WTC11 (cell line): ENCODE measurements around the gene ALDOB. TPM values are rescaled to one million over a fixed set of nuclear protein-coding genes. Genes with fewer than 3 reads are reported as not detected.

ENCODE experiments used
- ATAC-seq: fragments of 200-7000 bp; cut with Tn5 transposase; 2 replicates; pipeline ENCODE4 v1.10.0; 2021; ENCODE audit warnings: mild to moderate bottlenecking, moderate library complexity
- CTCF ChIA-PET: fragments of 300-600 bp; sonication (Branson Sonifier 250); formaldehyde crosslinking; loops from one replicate; lab custom pipeline; 2021; ENCODE audit warnings: antibody characterized with exemption; lab: Charles Lee
- POLR2A ChIA-PET: fragments of 350-600 bp; sonication (Branson Sonifier 250); formaldehyde crosslinking; loops from one replicate; lab custom pipeline; 2021; ENCODE audit warnings: antibody characterized with exemption; lab: Charles Lee
- DNase-seq: peaks from one replicate; pipeline ENCODE4 v3.0.0; 2021; ENCODE audit warnings: low spot score
- H3K27ac Mint-ChIP-seq: 2 replicates; pipeline ENCODE4 v1.8.0; 2021; ENCODE audit warnings: mixed read lengths
- H3K27me3 Mint-ChIP-seq: 2 replicates; pipeline ENCODE4 v1.8.0; 2021; ENCODE audit warnings: low read depth, mild to moderate bottlenecking, moderate library complexity, mixed read lengths
- H3K36me3 Mint-ChIP-seq: 2 replicates; pipeline ENCODE4 v1.8.0; 2021; ENCODE audit warnings: mixed read lengths
- H3K4me1 Mint-ChIP-seq: 2 replicates; pipeline ENCODE4 v1.8.0; 2022; ENCODE audit warnings: mixed read lengths
- H3K4me3 Mint-ChIP-seq: 2 replicates; pipeline ENCODE4 v1.8.0; 2021; ENCODE audit warnings: mild to moderate bottlenecking, moderate library complexity, mixed read lengths
- H3K9me3 Mint-ChIP-seq: 2 replicates; pipeline ENCODE4 v1.8.0; 2021; ENCODE audit warnings: mixed read lengths
- AR ChIP-seq: fragments of 250-450 bp; sonication (Bioruptor Pico); IDR thresholded peaks from 2 replicates; pipeline ENCODE4 v1.9.0; 2021; ENCODE audit warnings: mild to moderate bottlenecking
- ARID4B ChIP-seq: sonication (generic); formaldehyde crosslinking; IDR thresholded peaks from 2 replicates; pipeline ENCODE4 v1.8.0; 2023; ENCODE audit warnings: missing genetic modification reagents, mild to moderate bottlenecking, borderline replicate concordance
- ELF4 ChIP-seq: sonication (generic); formaldehyde crosslinking; IDR thresholded peaks from 2 replicates; pipeline ENCODE4 v1.8.1; 2022; ENCODE audit warnings: low read depth, mild to moderate bottlenecking, moderate library complexity, missing genetic modification reagents
- FOXJ3 ChIP-seq: sonication (generic); formaldehyde crosslinking; IDR thresholded peaks from 2 replicates; pipeline ENCODE4 v1.9.0; 2021; ENCODE audit warnings: missing genetic modification reagents, mild to moderate bottlenecking, borderline replicate concordance
- FOXK1 ChIP-seq: sonication (generic); formaldehyde crosslinking; IDR thresholded peaks from 2 replicates; pipeline ENCODE4 v1.8.0; 2022; ENCODE audit warnings: mild to moderate bottlenecking, moderate library complexity, missing genetic modification reagents
- JAZF1 ChIP-seq: fragments of 250-450 bp; sonication (Bioruptor Pico); IDR thresholded peaks from 2 replicates; pipeline ENCODE4 v1.9.0; 2021; ENCODE audit warnings: moderate library complexity, mild to moderate bottlenecking, inconsistent platforms
- KAT7 ChIP-seq: sonication (generic); formaldehyde crosslinking; IDR thresholded peaks from 2 replicates; pipeline ENCODE4 v1.8.1; 2023; ENCODE audit warnings: missing genetic modification reagents, mild to moderate bottlenecking, borderline replicate concordance
- NFATC4 ChIP-seq: fragments of 250-450 bp; sonication (Bioruptor Pico); IDR thresholded peaks from 2 replicates; pipeline ENCODE4 v1.9.0; 2021; ENCODE audit warnings: mild to moderate bottlenecking
- NFE2L1 ChIP-seq: sonication (generic); formaldehyde crosslinking; IDR thresholded peaks from 2 replicates; pipeline ENCODE4 v1.8.1; 2023; ENCODE audit warnings: missing genetic modification reagents
- NFYB ChIP-seq: sonication (generic); formaldehyde crosslinking; conservative IDR thresholded peaks from 2 replicates; pipeline ENCODE4 v1.8.0; 2022; ENCODE audit warnings: low read depth, missing genetic modification reagents
- PRRX2 ChIP-seq: fragments of 250-450 bp; sonication (Bioruptor Pico); IDR thresholded peaks from 2 replicates; pipeline ENCODE4 v1.8.0; 2021; ENCODE audit warnings: mild to moderate bottlenecking
- TCF7 ChIP-seq: sonication (generic); formaldehyde crosslinking; IDR thresholded peaks from 2 replicates; pipeline ENCODE4 v1.8.0; 2022; ENCODE audit warnings: mild to moderate bottlenecking, low read depth, missing genetic modification reagents, moderate library complexity
- ZNF219 ChIP-seq: sonication (generic); formaldehyde crosslinking; IDR thresholded peaks from 2 replicates; pipeline ENCODE4 v1.8.0; 2023; ENCODE audit warnings: missing genetic modification reagents, mild to moderate bottlenecking, borderline replicate concordance
- total RNA-seq: library from RNA; stranded (reverse); gene quantifications from 3 replicates; pipeline ENCODE4 v1.2.3, GENCODE V29; 2021
- TF ChIP-seq, protein P1 (sequence below): sonication (generic); formaldehyde crosslinking; IDR thresholded peaks from 2 replicates; pipeline ENCODE4 v1.8.0; 2023; ENCODE audit warnings: missing genetic modification reagents
- TF ChIP-seq, protein P2 (sequence below): sonication (generic); formaldehyde crosslinking; conservative IDR thresholded peaks from 2 replicates; pipeline ENCODE4 v1.8.1; 2022; ENCODE audit warnings: mild to moderate bottlenecking, missing genetic modification reagents

Gene ALDOB
- total RNA-seq, 1 experiment from 2014 or later, result 0.94 TPM

DNA sequence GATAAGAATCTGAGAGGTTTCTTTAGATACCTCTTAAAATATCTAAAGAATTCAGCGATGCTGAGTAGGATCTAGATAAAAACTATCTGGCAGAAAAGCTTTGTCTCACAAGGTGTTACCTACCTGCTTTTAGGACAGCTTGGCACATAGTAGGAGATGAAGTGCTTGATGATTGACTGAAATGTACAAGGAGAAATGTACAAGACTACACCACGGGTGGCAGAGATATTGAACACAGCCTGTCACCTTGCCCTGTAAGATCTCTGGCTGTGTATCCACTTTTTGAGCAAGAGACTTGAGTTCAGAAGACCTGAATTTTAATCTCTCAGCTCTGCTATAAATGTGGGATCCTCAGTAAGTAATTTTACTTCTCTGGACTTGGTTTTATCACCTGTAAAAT, 15.7 kb downstream of the ALDOB start:
- no peak overlapping the region for H3K4me3 Mint-ChIP-seq
- DNase-seq (no peak), ATAC-seq (no peak)
- H3K4me1 Mint-ChIP-seq, result peaks cover 6% of the 10 kb centered on the region
- no peaks in the 10 kb centered on the region for H3K36me3 Mint-ChIP-seq
- H3K27ac Mint-ChIP-seq, result no peak overlapping the region
- no peaks in the 10 kb centered on the region for H3K27me3 Mint-ChIP-seq
- H3K9me3 Mint-ChIP-seq, result peaks cover 5% of the 10 kb centered on the region
- ChIA-PET POLR2A (no interaction called here), CTCF (interaction anchor here (1.3 kb wide), 1 partner anchor 31 kb away, joined by 4 read pairs; no protein-coding TSS in a partner anchor)
- TF ChIP-seq ZNF219 (CRISPR knock-in tag), result no peak
- TF ChIP-seq NFYB (CRISPR knock-in tag), result no peak
- no peak for TF ChIP-seq TCF7 (CRISPR knock-in tag)
- TF ChIP-seq PRRX2, result no peak

DNA sequence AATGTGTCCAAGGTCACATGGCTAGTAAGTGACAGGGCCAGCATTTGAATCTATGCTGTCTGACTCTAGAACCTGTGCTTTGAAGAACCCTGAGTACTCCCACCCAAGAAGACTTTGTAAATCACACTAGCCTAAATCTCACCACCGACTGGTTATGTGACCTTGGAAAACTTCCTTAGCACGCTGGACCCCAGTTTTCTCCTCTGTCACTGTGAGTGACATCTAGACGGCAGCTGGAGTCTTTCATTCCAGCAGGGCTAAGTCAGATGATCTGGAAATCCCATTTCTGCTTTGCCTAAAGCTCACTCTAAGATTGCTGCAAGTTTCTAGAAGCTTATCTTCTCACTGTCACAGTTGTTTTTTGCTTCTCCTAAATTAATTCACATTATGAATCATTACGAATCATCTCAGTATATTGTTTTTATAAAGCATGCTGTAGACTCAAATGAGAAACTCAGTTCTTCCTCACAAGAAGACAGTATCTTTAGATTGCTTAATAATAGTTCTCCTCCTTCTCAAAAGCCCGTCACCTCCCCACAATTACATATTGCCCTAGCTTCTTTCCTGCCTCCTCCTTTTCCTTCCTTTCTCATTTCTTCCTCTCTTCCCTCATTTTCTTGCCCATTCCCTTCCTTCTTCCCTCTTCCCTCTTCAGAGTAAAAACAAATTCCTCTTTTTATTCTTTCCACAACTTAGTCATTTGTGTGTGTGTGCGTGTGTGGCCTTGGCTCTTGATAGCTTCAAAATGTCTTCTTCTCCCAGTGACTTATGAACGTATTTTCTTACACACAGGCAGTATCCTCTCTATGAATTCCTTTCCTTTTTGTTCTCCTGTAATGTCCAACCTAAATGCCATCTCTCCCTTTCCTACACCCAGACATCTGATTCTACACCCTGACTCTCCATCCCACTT, 16.8 kb downstream of the ALDOB start:
- H3K4me1 Mint-ChIP-seq, result peaks cover 6% of the 10 kb centered on the region
- ChIA-PET POLR2A (no interaction called here), CTCF (interaction anchor here (1.3 kb wide), 1 partner anchor 30 kb away, joined by 4 read pairs; no protein-coding TSS in a partner anchor)
- TF ChIP-seq NFE2L1 (CRISPR knock-in tag) (no peak), NFATC4 (CRISPR knock-in tag) (no peak), ARID4B (CRISPR knock-in tag) (no peak), NFYB (CRISPR knock-in tag) (no peak), JAZF1 (CRISPR knock-in tag) (no peak), KAT7 (no peak), FOXK1 (CRISPR knock-in tag) (no peak), ELF4 (CRISPR knock-in tag) (no peak), AR (CRISPR knock-in tag) (no peak), FOXJ3 (no peak)
- TF ChIP-seq, protein P1, sequence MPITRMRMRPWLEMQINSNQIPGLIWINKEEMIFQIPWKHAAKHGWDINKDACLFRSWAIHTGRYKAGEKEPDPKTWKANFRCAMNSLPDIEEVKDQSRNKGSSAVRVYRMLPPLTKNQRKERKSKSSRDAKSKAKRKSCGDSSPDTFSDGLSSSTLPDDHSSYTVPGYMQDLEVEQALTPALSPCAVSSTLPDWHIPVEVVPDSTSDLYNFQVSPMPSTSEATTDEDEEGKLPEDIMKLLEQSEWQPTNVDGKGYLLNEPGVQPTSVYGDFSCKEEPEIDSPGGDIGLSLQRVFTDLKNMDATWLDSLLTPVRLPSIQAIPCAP, result no peak
- TF ChIP-seq, protein P2, sequence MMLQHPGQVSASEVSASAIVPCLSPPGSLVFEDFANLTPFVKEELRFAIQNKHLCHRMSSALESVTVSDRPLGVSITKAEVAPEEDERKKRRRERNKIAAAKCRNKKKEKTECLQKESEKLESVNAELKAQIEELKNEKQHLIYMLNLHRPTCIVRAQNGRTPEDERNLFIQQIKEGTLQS (CRISPR knock-in tag), result no peak
- no peak for DNase-seq
- H3K27ac Mint-ChIP-seq, result no peak overlapping the region
- no peaks in the 10 kb centered on the region for H3K27me3 Mint-ChIP-seq
- no peak for ATAC-seq
- H3K4me3 Mint-ChIP-seq, result no peak overlapping the region
- peaks cover 5% of the 10 kb centered on the region for H3K9me3 Mint-ChIP-seq
- no peaks in the 10 kb centered on the region for H3K36me3 Mint-ChIP-seq
